ENCODE results near the gene COG5. TPM values are rescaled to one million over a fixed set of nuclear protein-coding genes. Genes with fewer than 3 reads are reported as not detected.

Gene COG5
- total RNA-seq, 1 donor from 2014 or later = 44.7 TPM

GRCh38 chr7:107428642-107429041 is 135.1 kb downstream of the COG5 start:
- peaks cover 15% of the 10 kb centered on the region for H3K9me3 Mint-ChIP-seq (ENCODE audit: unreplicated experiment)
- no peak overlapping the region for H3K27ac Mint-ChIP-seq (ENCODE audit: unreplicated experiment)
- no peaks in the 10 kb centered on the region for H3K27me3 Mint-ChIP-seq (ENCODE audit: unreplicated experiment)
- peaks cover 4% of the 10 kb centered on the region for H3K4me1 Mint-ChIP-seq (ENCODE audit: unreplicated experiment)
- no peak for DNase-seq (ENCODE audit: extremely low spot score, unreplicated experiment)
- no peak overlapping the region for H3K4me3 Mint-ChIP-seq (ENCODE audit: unreplicated experiment)
- peaks cover 8% of the 10 kb centered on the region for H3K36me3 Mint-ChIP-seq (ENCODE audit: unreplicated experiment)
- TF ChIP-seq CTCF (IDR thresholded peaks at IDR 0.05) = no peak

- Mint-ChIP-seq H3K27me3 (ENCODE audit: unreplicated experiment) (no peaks in the 10 kb centered on the region), H3K4me3 (ENCODE audit: unreplicated experiment) (no peak overlapping the region), H3K36me3 (ENCODE audit: unreplicated experiment) (peaks cover 5% of the 10 kb centered on the region), H3K9me3 (ENCODE audit: unreplicated experiment) (peaks cover 9% of the 10 kb centered on the region), H3K27ac (ENCODE audit: unreplicated experiment) (no peak overlapping the region), H3K4me1 (ENCODE audit: unreplicated experiment) (peaks cover 4% of the 10 kb centered on the region)
- no peak for TF ChIP-seq CTCF (IDR thresholded peaks at IDR 0.05)
- no peak for DNase-seq (ENCODE audit: extremely low spot score, unreplicated experiment)
These were observed 136.3 kb downstream of the COG5 start for GRCh38 chr7:107427462-107427861.

- Mint-ChIP-seq H3K4me3 (ENCODE audit: unreplicated experiment) (no peak overlapping the region), H3K36me3 (ENCODE audit: unreplicated experiment) (peaks cover 16% of the 10 kb centered on the region), H3K9me3 (ENCODE audit: unreplicated experiment) (no peaks in the 10 kb centered on the region), H3K27me3 (ENCODE audit: unreplicated experiment) (no peaks in the 10 kb centered on the region), H3K4me1 (ENCODE audit: unreplicated experiment) (no peaks in the 10 kb centered on the region), H3K27ac (ENCODE audit: unreplicated experiment) (no peak overlapping the region)
- no peak for TF ChIP-seq CTCF (IDR thresholded peaks at IDR 0.05)
- DNase-seq (ENCODE audit: extremely low spot score, unreplicated experiment) = no peak
These were observed 149.5 kb downstream of the COG5 start for GRCh38 chr7:107414198-107414597.

- no peaks in the 10 kb centered on the region for H3K27me3 Mint-ChIP-seq (ENCODE audit: unreplicated experiment)
- peaks cover 4% of the 10 kb centered on the region for H3K9me3 Mint-ChIP-seq (ENCODE audit: unreplicated experiment)
- no peak for DNase-seq (ENCODE audit: extremely low spot score, unreplicated experiment)
- TF ChIP-seq CTCF (IDR thresholded peaks at IDR 0.05) = no peak
- no peak overlapping the region for H3K27ac Mint-ChIP-seq (ENCODE audit: unreplicated experiment)
- H3K36me3 Mint-ChIP-seq (ENCODE audit: unreplicated experiment) = peaks cover 23% of the 10 kb centered on the region
- H3K4me1 Mint-ChIP-seq (ENCODE audit: unreplicated experiment) = peaks cover 2% of the 10 kb centered on the region
- no peak overlapping the region for H3K4me3 Mint-ChIP-seq (ENCODE audit: unreplicated experiment)
These were observed 155.4 kb downstream of the COG5 start for GRCh38 chr7:107408349-107408748.

GRCh38 chr7:107405559-107405958 is 158.2 kb downstream of the COG5 start:
- DNase-seq (ENCODE audit: extremely low spot score, unreplicated experiment) = no peak
- Mint-ChIP-seq H3K4me1 (ENCODE audit: unreplicated experiment) (peaks cover 2% of the 10 kb centered on the region), H3K36me3 (ENCODE audit: unreplicated experiment) (peaks cover 18% of the 10 kb centered on the region), H3K27ac (ENCODE audit: unreplicated experiment) (no peak overlapping the region), H3K9me3 (ENCODE audit: unreplicated experiment) (peaks cover 4% of the 10 kb centered on the region), H3K27me3 (ENCODE audit: unreplicated experiment) (no peaks in the 10 kb centered on the region), H3K4me3 (ENCODE audit: unreplicated experiment) (no peak overlapping the region)
- TF ChIP-seq CTCF (IDR thresholded peaks at IDR 0.05) = no peak
